ENCODE results near the gene TMEM256.

- TF ChIP-seq, protein P1, sequence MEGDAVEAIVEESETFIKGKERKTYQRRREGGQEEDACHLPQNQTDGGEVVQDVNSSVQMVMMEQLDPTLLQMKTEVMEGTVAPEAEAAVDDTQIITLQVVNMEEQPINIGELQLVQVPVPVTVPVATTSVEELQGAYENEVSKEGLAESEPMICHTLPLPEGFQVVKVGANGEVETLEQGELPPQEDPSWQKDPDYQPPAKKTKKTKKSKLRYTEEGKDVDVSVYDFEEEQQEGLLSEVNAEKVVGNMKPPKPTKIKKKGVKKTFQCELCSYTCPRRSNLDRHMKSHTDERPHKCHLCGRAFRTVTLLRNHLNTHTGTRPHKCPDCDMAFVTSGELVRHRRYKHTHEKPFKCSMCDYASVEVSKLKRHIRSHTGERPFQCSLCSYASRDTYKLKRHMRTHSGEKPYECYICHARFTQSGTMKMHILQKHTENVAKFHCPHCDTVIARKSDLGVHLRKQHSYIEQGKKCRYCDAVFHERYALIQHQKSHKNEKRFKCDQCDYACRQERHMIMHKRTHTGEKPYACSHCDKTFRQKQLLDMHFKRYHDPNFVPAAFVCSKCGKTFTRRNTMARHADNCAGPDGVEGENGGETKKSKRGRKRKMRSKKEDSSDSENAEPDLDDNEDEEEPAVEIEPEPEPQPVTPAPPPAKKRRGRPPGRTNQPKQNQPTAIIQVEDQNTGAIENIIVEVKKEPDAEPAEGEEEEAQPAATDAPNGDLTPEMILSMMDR (IDR thresholded peaks at IDR 0.05; ENCODE audit: low read depth, low read length, missing input control), result no peak
- TF ChIP-seq, protein P2, sequence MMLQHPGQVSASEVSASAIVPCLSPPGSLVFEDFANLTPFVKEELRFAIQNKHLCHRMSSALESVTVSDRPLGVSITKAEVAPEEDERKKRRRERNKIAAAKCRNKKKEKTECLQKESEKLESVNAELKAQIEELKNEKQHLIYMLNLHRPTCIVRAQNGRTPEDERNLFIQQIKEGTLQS (IDR thresholded peaks at IDR 0.05), result no peak
- TF ChIP-seq YY1 (IDR thresholded peaks at IDR 0.05) (no peak), HNF4A (conservative IDR thresholded peaks at IDR 0.05) (no peak), TAF1 (conservative IDR thresholded peaks at IDR 0.05) (no peak), RAD21 (IDR thresholded peaks at IDR 0.05) (no peak)
These were observed 46.5 kb downstream of the TMEM256 start for GRCh38 chr17:7357381-7357780.
